Amygdala (tissue), 56 donors: Measurements from ENCODE around the gene SPTBN4.
A peak's percentile ranks its signal among the peaks of the same experiment; 100 is the strongest.
"Not testable (repeated sequence)": the region's sequence is repeated elsewhere in the genome, so short reads cannot be mapped to it uniquely, and the experiment has no call there.

ENCODE experiments used
- DNase-seq, 56 donors: peaks; one replicate each; lab custom pipeline; 2025; lab: John Stamatoyannopoulos, UW

Gene SPTBN4

GRCh38 chr19:40553885-40554857 is 87.4 kb downstream of the SPTBN4 start:
- DNase-seq: no peak

- no peak for DNase-seq
Measured at GRCh38 chr19:40555978-40556689, 89.3 kb downstream of the SPTBN4 start.

- no peak for DNase-seq
Measured at GRCh38 chr19:40556953-40557530, 90.2 kb downstream of the SPTBN4 start.

- DNase-seq: no peak
Measured at GRCh38 chr19:40559394-40559793, 92.6 kb downstream of the SPTBN4 start.

- no peak for DNase-seq
Measured at GRCh38 chr19:40560092-40560507, 93.3 kb downstream of the SPTBN4 start.

- no peak for DNase-seq
Measured at GRCh38 chr19:40561947-40562346, 95.1 kb downstream of the SPTBN4 start.

- DNase-seq: not testable (repeated sequence)
Measured at GRCh38 chr19:40564535-40564934, 97.7 kb downstream of the SPTBN4 start.

GRCh38 chr19:40565355-40565754 is 98.6 kb downstream of the SPTBN4 start:
- no peak for DNase-seq

- DNase-seq: no peak
Measured at GRCh38 chr19:40565910-40566495, 99.2 kb downstream of the SPTBN4 start.

GRCh38 chr19:40567040-40567749 is 100.4 kb downstream of the SPTBN4 start:
- DNase-seq: no peak

GRCh38 chr19:40567750-40568494 is 101.1 kb downstream of the SPTBN4 start:
- no peak for DNase-seq

GRCh38 chr19:40570313-40571004 is 103.7 kb downstream of the SPTBN4 start:
- DNase-seq: peak; percentile 54 to 99 (median 96)

GRCh38 chr19:40571005-40571318 is 104.2 kb downstream of the SPTBN4 start:
- DNase-seq: no peak

GRCh38 chr19:40571831-40572495 is 105.2 kb downstream of the SPTBN4 start:
- DNase-seq: no peak

GRCh38 chr19:40575326-40575725 is 108.5 kb downstream of the SPTBN4 start:
- DNase-seq: no peak

- DNase-seq: no peak
Measured at GRCh38 chr19:40576151-40576584, 109.4 kb downstream of the SPTBN4 start.

- peak; percentile 56 to 94 (median 85) for DNase-seq
Measured at GRCh38 chr19:40576585-40577451, 110.0 kb downstream of the SPTBN4 start, which contains the start of gene SHKBP1. Gene SHKBP1, plus strand, starts transcription at chr19:40576873. Its CDS starts 27 bp downstream, at chr19:40576900.
